Neuronal stem cell (in vitro differentiated cells): Measurements from ENCODE around the gene TIMP3.

ENCODE experiments used
- DNase-seq: peaks from one replicate; pipeline ENCODE4 v3.0.0-alpha.2; 2013; ENCODE audit warnings: low spot score
- H2AFZ ChIP-seq: one replicate; pipeline ENCODE4 v1.6.1; 2013; ENCODE audit warnings: mild to moderate bottlenecking, low read length, inconsistent platforms
- H2AK5ac ChIP-seq: 2 replicates; pipeline ENCODE4 v1.6.1; 2013; ENCODE audit warnings: low read depth, mild to moderate bottlenecking, inconsistent platforms, low read length, moderate library complexity, mixed read lengths
- H2BK120ac ChIP-seq: 2 replicates; pipeline ENCODE4 v1.6.1; 2013; ENCODE audit warnings: low read depth, mild to moderate bottlenecking, inconsistent platforms, low read length, moderate library complexity, mixed read lengths
- H2BK12ac ChIP-seq: one replicate; pipeline ENCODE4 v1.6.1; 2013; ENCODE audit warnings: low read length, inconsistent platforms
- H2BK15ac ChIP-seq: 2 replicates; pipeline ENCODE4 v1.6.1; 2013; ENCODE audit warnings: mild to moderate bottlenecking, low read length, inconsistent platforms, mixed read lengths
- H2BK5ac ChIP-seq: one replicate; pipeline ENCODE4 v1.6.1; 2013; ENCODE audit warnings: inconsistent platforms, mild to moderate bottlenecking, low read length, moderate library complexity
- H3K14ac ChIP-seq: one replicate; pipeline ENCODE4 v1.6.1; 2013; ENCODE audit warnings: low read length, inconsistent platforms
- H3K18ac ChIP-seq: 2 replicates; pipeline ENCODE4 v1.6.1; 2013; ENCODE audit warnings: low read length, inconsistent platforms
- H3K23ac ChIP-seq: 2 replicates; pipeline ENCODE4 v1.6.1; 2013; ENCODE audit warnings: low read depth, mild to moderate bottlenecking, mixed read lengths, low read length, inconsistent platforms; ENCODE audit not compliant: poor library complexity
- H3K27ac ChIP-seq: replicated peaks from 3 replicates; pipeline ENCODE4 v1.5.1; 2013; ENCODE audit warnings: low read length, inconsistent platforms
- H3K27me3 ChIP-seq, 3 experiments: 2 replicates each; pipeline ENCODE4 v1.6.1; 2013; ENCODE audit warnings: low read length in 3 of 3, mild to moderate bottlenecking in 2 of 3, inconsistent platforms in 1 of 3, low read depth in 1 of 3, mixed read lengths in 1 of 3, moderate library complexity in 1 of 3; ENCODE audit not compliant: control insufficient read depth in 3 of 3, insufficient read depth in 3 of 3
- H3K36me3 ChIP-seq, 2 donors: replicated peaks in 1 of 2; 2 replicates each; pipeline ENCODE4 v1.6.1; 2013; ENCODE audit warnings: low read length in 2 of 2; ENCODE audit not compliant: control insufficient read depth in 2 of 2, insufficient read depth in 2 of 2
- H3K4ac ChIP-seq: 2 replicates; pipeline ENCODE4 v1.6.1; 2013; ENCODE audit warnings: inconsistent platforms, mild to moderate bottlenecking, low read length, moderate library complexity
- H3K4me1 ChIP-seq, 2 donors: 1 replicate in 1 of 2; 2 replicates in 1 of 2; pipeline ENCODE4 v1.6.1; 2013; ENCODE audit warnings: low read length in 2 of 2, low read depth in 1 of 2; ENCODE audit not compliant: control insufficient read depth in 2 of 2, insufficient read depth in 1 of 2
- H3K4me2 ChIP-seq: one replicate; pipeline ENCODE4 v1.6.1; 2013; ENCODE audit warnings: mild to moderate bottlenecking, low read length, inconsistent platforms; ENCODE audit not compliant: insufficient read depth, poor library complexity, severe bottlenecking
- H3K4me3 ChIP-seq, 2 donors: 2 replicates each; pipeline ENCODE4 v1.5.1; 2013; ENCODE audit warnings: low read length in 2 of 2, mild to moderate bottlenecking in 2 of 2, inconsistent platforms in 1 of 2, moderate library complexity in 1 of 2
- H3K79me1 ChIP-seq: one replicate; pipeline ENCODE4 v1.6.1; 2013; ENCODE audit warnings: low read depth, mild to moderate bottlenecking, inconsistent platforms, low read length, moderate library complexity
- H3K9ac ChIP-seq: one replicate; pipeline ENCODE4 v1.6.1; 2013; ENCODE audit warnings: mild to moderate bottlenecking, low read depth, low read length, inconsistent platforms; ENCODE audit not compliant: poor library complexity
- H3K9me3 ChIP-seq, 2 donors: replicated peaks in 1 of 2; 2 replicates each; pipeline versions ENCODE3 to v1.6.1; 2013; ENCODE audit warnings: low read length in 2 of 2, mild to moderate bottlenecking in 2 of 2, inconsistent platforms in 1 of 2, low read depth in 1 of 2, mixed read lengths in 1 of 2, moderate library complexity in 1 of 2; ENCODE audit not compliant: control insufficient read depth in 2 of 2, insufficient read depth in 1 of 2
- H4K8ac ChIP-seq: one replicate; pipeline ENCODE4 v1.6.1; 2013; ENCODE audit warnings: low read depth, mild to moderate bottlenecking, inconsistent platforms, low read length, moderate library complexity
- H4K91ac ChIP-seq: one replicate; pipeline ENCODE4 v1.6.1; 2013; ENCODE audit warnings: low read length, low read depth, mild to moderate bottlenecking, inconsistent platforms; ENCODE audit not compliant: poor library complexity
- WGBS, 2 donors: extraction: QIAGEN DNeasy Blood & Tissue Kit; methylation state at CpG; one replicate each; pipeline ENCODE4 v1.1.7; 2013; ENCODE audit warnings: missing lambda C conversion rate in 2 of 2, mixed read lengths in 1 of 2; ENCODE audit not compliant: insufficient read length in 2 of 2, insufficient replicate concordance in 1 of 2; ENCODE audit errors: extremely low coverage in 2 of 2; 5-methylcytosine and 5-hydroxymethylcytosine counted together

TIMP3 gene

GRCh38 chr22:32786027-32786418 is 15.5 kb upstream of the TIMP3 start:
- Histone ChIP-seq H3K4me2 (no peak overlapping the region), H2BK15ac (no peak overlapping the region), H3K27me3 (no peaks in the 10 kb centered on the region), H3K4me3 (no peak overlapping the region), H4K91ac (no peak overlapping the region), H4K8ac (no peak overlapping the region), H2AK5ac (no peak overlapping the region), H3K14ac (no peak overlapping the region), H2AFZ (no peak overlapping the region), H3K4me1 (peaks cover 0 to 4% of the 10 kb centered on the region in 2 donors), H3K4ac (no peak overlapping the region), H3K36me3 (no peaks in the 10 kb centered on the region), H3K79me1 (no peaks in the 10 kb centered on the region), H3K9ac (no peak overlapping the region), H2BK5ac (no peak overlapping the region), H3K23ac (no peak overlapping the region), H3K27ac (no peak overlapping the region), H2BK120ac (no peak overlapping the region), H2BK12ac (no peak overlapping the region), H3K18ac (no peak overlapping the region), H3K9me3 (no peaks in the 10 kb centered on the region)
- no CpG with 5 or more reads among the region's 2 CpGs for WGBS, 2 donors
- DNase-seq: no peak

GRCh38 chr22:32788904-32789624 is 12.4 kb upstream of the TIMP3 start:
- Histone ChIP-seq H2BK5ac (no peak overlapping the region), H4K91ac (no peak overlapping the region), H2BK15ac (no peak overlapping the region), H3K23ac (peak overlapping the region; percentile 49), H2BK12ac (no peak overlapping the region), H2BK120ac (peak overlapping the region; percentile 56), H3K4me1 (peaks cover 0 to 4% of the 10 kb centered on the region in 2 donors), H2AFZ (no peak overlapping the region), H3K79me1 (no peaks in the 10 kb centered on the region), H3K4ac (no peak overlapping the region), H3K9ac (no peak overlapping the region), H3K9me3 (no peaks in the 10 kb centered on the region), H4K8ac (no peak overlapping the region), H3K36me3 (no peaks in the 10 kb centered on the region), H3K4me2 (no peak overlapping the region), H3K4me3 (no peak overlapping the region), H3K27me3 (no peaks in the 10 kb centered on the region), H3K14ac (no peak overlapping the region), H3K18ac (peak overlapping the region; percentile 71), H3K27ac (no peak overlapping the region), H2AK5ac (no peak overlapping the region)
- WGBS, 2 donors: no CpG with 5 or more reads among the region's 6 CpGs
- DNase-seq: no peak

DNA sequence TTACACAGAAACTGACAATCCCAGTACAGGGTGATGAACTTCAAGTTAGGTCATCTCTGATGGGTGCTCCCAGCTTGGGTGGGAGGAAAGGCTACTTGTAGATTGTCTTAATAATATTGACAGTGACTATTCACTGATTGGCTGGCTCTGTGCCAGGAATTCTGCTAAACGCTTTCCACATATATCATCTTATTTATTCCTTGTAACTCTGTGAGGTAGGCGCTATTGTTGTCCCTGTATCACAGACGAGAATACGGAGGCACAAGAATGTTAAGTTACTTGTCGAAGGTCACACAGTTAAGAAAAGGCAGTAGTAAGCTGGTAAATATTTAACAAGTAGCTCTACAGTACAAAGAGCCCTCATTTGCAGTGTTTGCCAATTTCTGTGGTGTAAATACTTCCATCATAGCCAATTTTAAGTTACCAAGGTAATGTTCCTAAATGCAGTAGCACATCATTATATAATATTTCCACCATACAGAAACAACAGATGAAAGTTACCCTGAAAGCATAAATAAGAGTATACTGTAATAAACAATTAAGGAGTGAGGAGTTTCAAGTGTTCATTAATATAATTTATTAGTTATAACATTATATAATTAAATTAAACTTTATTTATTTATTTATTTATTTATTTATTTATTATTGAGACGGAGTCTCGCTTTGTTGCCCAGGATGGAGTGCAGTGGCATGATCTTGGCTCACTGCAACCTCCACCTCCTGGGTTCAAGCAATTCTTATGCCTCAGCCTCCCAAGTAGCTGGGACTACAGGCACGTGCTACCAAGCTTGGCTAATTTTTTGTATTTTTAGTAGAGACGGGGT is 11.5 kb upstream of the TIMP3 start:
- H3K23ac ChIP-seq: no peak overlapping the region
- H3K4me3 ChIP-seq: no peak overlapping the region
- no peak overlapping the region for H3K4me2 ChIP-seq
- H2BK120ac ChIP-seq: no peak overlapping the region
- no peak overlapping the region for H3K4ac ChIP-seq
- no CpG with 5 or more reads among the region's 9 CpGs for WGBS, 2 donors
- H3K9me3 ChIP-seq: no peaks in the 10 kb centered on the region
- H3K27me3 ChIP-seq: no peaks in the 10 kb centered on the region
- no peak overlapping the region for H2BK12ac ChIP-seq
- peaks cover 0 to 4% of the 10 kb centered on the region in 2 donors for H3K4me1 ChIP-seq
- no peak overlapping the region for H2AK5ac ChIP-seq
- H2BK15ac ChIP-seq: no peak overlapping the region
- no peak overlapping the region for H4K91ac ChIP-seq
- DNase-seq: no peak
- H3K18ac ChIP-seq: no peak overlapping the region
- no peak overlapping the region for H2BK5ac ChIP-seq
- no peaks in the 10 kb centered on the region for H3K79me1 ChIP-seq
- H3K36me3 ChIP-seq: no peaks in the 10 kb centered on the region
- no peak overlapping the region for H3K27ac ChIP-seq
- no peak overlapping the region for H2AFZ ChIP-seq
- H3K9ac ChIP-seq: no peak overlapping the region
- H4K8ac ChIP-seq: no peak overlapping the region
- no peak overlapping the region for H3K14ac ChIP-seq

DNA sequence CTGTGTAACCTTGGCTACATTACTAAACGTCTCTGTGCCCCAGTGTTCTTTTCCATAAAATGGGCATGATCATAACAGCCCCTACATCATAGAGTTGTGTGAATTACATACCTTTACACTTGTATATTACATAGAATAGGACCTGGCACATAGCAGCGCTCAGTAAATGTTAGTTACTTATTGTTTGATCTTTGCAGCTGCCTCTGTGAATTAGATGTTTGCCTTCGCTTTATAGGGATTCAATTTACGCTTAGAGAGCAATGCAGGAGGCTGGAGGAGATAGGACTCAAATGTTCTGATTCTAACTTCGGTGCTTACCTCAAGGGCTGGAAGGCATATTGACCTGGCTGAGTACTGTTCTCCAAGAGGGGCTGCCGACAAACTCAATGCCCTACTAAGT is 10.4 kb upstream of the TIMP3 start:
- no peak overlapping the region for H2BK5ac ChIP-seq
- no peak overlapping the region for H3K14ac ChIP-seq
- DNase-seq: no peak
- no peak overlapping the region for H4K91ac ChIP-seq
- no peak overlapping the region for H2BK12ac ChIP-seq
- no peak overlapping the region for H3K23ac ChIP-seq
- H3K27me3 ChIP-seq: no peaks in the 10 kb centered on the region
- H2BK15ac ChIP-seq: no peak overlapping the region
- no peaks in the 10 kb centered on the region for H3K9me3 ChIP-seq
- H3K27ac ChIP-seq: no peak overlapping the region
- no CpG with 5 or more reads among the region's 6 CpGs for WGBS, 2 donors
- no peak overlapping the region for H2AFZ ChIP-seq
- no peak overlapping the region for H3K4me2 ChIP-seq
- H3K18ac ChIP-seq: no peak overlapping the region
- peaks cover 0 to 5% of the 10 kb centered on the region in 2 donors for H3K4me1 ChIP-seq
- H3K79me1 ChIP-seq: no peaks in the 10 kb centered on the region
- no peak overlapping the region for H3K9ac ChIP-seq
- H2BK120ac ChIP-seq: no peak overlapping the region
- no peak overlapping the region for H4K8ac ChIP-seq
- H3K4me3 ChIP-seq: no peak overlapping the region
- no peaks in the 10 kb centered on the region for H3K36me3 ChIP-seq
- no peak overlapping the region for H3K4ac ChIP-seq
- no peak overlapping the region for H2AK5ac ChIP-seq
